K562 (cell line): Measurements from ENCODE around the gene SLAIN2. TPM values are rescaled to one million over a fixed set of nuclear protein-coding genes. Genes with fewer than 3 reads are reported as not detected.

Experiments
- COPS2 ChIP-seq: fragments of 450-650 bp; conservative IDR thresholded peaks from 2 replicates; pipeline ENCODE4 v1.6.1; 2016; ENCODE audit warnings: mild to moderate bottlenecking, moderate library complexity
- ETV1 ChIP-seq: fragments of 450-650 bp; conservative IDR thresholded peaks from 2 replicates; pipeline ENCODE4 v1.6.1; 2016; ENCODE audit warnings: missing genetic modification characterization, control low read depth, low read depth, missing compliant biosample characterization
- HDAC8 ChIP-seq: fragments of 450-650 bp; IDR thresholded peaks from 2 replicates; pipeline ENCODE4 v1.6.1; 2016; ENCODE audit warnings: mild to moderate bottlenecking, missing genetic modification characterization, moderate library complexity, missing compliant biosample characterization
- KAT2B ChIP-seq: IDR thresholded peaks from one replicate; pipeline ENCODE4 v1.6.1; 2012; ENCODE audit warnings: low read depth, mild to moderate bottlenecking, control low read depth, inconsistent platforms, low read length, moderate library complexity
- KHSRP ChIP-seq: fragments of 450-650 bp; IDR thresholded peaks from 2 replicates; pipeline ENCODE4 v1.6.1; 2017
- PRPF4 ChIP-seq: fragments of 200-400 bp; formaldehyde crosslinking; IDR thresholded peaks from one replicate; pipeline ENCODE4 v1.6.1; 2017; ENCODE audit warnings: low read length, low read depth, mild to moderate bottlenecking; ENCODE audit not compliant: insufficient read depth, poor library complexity, severe bottlenecking
- ZNF76 ChIP-seq: fragments of 250-450 bp; sonication (Bioruptor Pico); IDR thresholded peaks from 2 replicates; pipeline ENCODE4 v1.4.0; 2020; ENCODE audit warnings: mild to moderate bottlenecking, moderate library complexity, borderline replicate concordance
- polyA plus RNA-seq, 8 experiments: library from polyadenylated mRNA; depleted of rRNA in 4 of 8; stranded (reverse) in 5 of 8; unstranded in 3 of 8; fragments of >200 nt; fragmentation: Nextera tagmentation in 2 of 8; fragmentation: Illumina TruSeq in 1 of 8; extraction: Ambion mirVana in 2 of 8; extraction: Trizol in 1 of 8; gene quantifications; 2 replicates each; pipeline versions ENCODE4 v1.2.1 to v1.2.3, GENCODE V29; 2011 to 2014; ENCODE audit warnings: inconsistent platforms in 1 of 8, missing spikeins in 1 of 8
- total RNA-seq, 7 experiments: library from RNA; depleted of rRNA in 6 of 7; stranded (reverse); fragments of >200 nt in 6 of 7; fragmentation: Illumina TruSeq in 2 of 7; extraction: Trizol in 2 of 7; gene quantifications; 2 replicates each; pipeline versions ENCODE4 v1.2.1 to v1.2.3, GENCODE V29; 2011 to 2021; ENCODE audit warnings: low replicate concordance in 1 of 7
- TF ChIP-seq, protein P1 (sequence below): sonication (generic); formaldehyde crosslinking; IDR thresholded peaks from 2 replicates; pipeline ENCODE4 v1.8.0; 2022; ENCODE audit warnings: mild to moderate bottlenecking, missing genetic modification reagents, borderline replicate concordance
- TF ChIP-seq, protein P2 (sequence below): fragments of 450-650 bp; IDR thresholded peaks from 2 replicates; pipeline ENCODE4 v1.6.1; 2016
- TF ChIP-seq, protein P3 (sequence below): fragments of 450-650 bp; formaldehyde crosslinking; IDR thresholded peaks from 2 replicates; pipeline ENCODE4 v1.4.0; 2022; ENCODE audit warnings: missing genetic modification characterization

SLAIN2 gene
- total and polyA plus RNA-seq, 9 of the 15 experiments (the other 6 are each of a cell fraction or from before 2014, with no cell fraction given) = 3.5 to 116 (median 35.0) TPM

DNA sequence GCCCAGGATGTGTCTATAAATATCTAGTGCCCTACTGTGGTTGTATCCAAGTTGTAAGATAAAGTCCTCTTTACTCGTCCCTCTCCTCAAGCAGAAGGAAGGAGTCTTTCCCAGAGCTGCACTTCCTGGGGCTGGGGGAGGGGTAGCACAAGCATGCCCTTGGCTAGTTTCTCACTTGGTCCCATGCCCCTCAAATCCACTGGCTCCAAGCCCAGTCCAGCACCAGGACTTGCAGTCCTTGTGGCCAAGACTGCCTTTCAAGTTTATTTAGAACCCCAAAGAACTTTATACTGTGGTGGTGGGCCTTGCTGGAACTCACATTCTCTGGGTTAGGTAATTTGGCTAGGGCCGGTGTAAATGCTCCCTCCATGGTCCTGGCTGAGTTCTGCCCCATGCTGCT lies 98.7 kb downstream of the SLAIN2 start (continued):
- TF ChIP-seq, protein P1, sequence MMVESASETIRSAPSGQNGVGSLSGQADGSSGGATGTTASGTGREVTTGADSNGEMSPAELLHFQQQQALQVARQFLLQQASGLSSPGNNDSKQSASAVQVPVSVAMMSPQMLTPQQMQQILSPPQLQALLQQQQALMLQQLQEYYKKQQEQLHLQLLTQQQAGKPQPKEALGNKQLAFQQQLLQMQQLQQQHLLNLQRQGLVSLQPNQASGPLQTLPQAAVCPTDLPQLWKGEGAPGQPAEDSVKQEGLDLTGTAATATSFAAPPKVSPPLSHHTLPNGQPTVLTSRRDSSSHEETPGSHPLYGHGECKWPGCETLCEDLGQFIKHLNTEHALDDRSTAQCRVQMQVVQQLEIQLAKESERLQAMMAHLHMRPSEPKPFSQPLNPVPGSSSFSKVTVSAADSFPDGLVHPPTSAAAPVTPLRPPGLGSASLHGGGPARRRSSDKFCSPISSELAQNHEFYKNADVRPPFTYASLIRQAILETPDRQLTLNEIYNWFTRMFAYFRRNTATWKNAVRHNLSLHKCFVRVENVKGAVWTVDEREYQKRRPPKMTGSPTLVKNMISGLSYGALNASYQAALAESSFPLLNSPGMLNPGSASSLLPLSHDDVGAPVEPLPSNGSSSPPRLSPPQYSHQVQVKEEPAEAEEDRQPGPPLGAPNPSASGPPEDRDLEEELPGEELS = no peak
- TF ChIP-seq, protein P2, sequence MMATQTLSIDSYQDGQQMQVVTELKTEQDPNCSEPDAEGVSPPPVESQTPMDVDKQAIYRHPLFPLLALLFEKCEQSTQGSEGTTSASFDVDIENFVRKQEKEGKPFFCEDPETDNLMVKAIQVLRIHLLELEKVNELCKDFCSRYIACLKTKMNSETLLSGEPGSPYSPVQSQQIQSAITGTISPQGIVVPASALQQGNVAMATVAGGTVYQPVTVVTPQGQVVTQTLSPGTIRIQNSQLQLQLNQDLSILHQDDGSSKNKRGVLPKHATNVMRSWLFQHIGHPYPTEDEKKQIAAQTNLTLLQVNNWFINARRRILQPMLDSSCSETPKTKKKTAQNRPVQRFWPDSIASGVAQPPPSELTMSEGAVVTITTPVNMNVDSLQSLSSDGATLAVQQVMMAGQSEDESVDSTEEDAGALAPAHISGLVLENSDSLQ = no peak
- TF ChIP-seq KAT2B (no peak), ZNF76 (CRISPR knock-in tag) (no peak), ETV1 (tag) (no peak), PRPF4 (no peak), KHSRP (no peak), HDAC8 (tag) (no peak), COPS2 (no peak)
- TF ChIP-seq, protein P3, sequence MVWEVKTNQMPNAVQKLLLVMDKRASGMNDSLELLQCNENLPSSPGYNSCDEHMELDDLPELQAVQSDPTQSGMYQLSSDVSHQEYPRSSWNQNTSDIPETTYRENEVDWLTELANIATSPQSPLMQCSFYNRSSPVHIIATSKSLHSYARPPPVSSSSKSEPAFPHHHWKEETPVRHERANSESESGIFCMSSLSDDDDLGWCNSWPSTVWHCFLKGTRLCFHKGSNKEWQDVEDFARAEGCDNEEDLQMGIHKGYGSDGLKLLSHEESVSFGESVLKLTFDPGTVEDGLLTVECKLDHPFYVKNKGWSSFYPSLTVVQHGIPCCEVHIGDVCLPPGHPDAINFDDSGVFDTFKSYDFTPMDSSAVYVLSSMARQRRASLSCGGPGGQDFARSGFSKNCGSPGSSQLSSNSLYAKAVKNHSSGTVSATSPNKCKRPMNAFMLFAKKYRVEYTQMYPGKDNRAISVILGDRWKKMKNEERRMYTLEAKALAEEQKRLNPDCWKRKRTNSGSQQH (CRISPR knock-in tag) = no peak
